HepG2 (cell line): ENCODE results near the gene KANSL1. TPM values are rescaled to one million over a fixed set of nuclear protein-coding genes. Genes with fewer than 3 reads are reported as not detected.

Source experiments
- AKAP8 ChIP-seq: sonication (generic); formaldehyde crosslinking; IDR thresholded peaks from 2 replicates; pipeline ENCODE4 v1.5.1; 2020; ENCODE audit warnings: mild to moderate bottlenecking, missing genetic modification reagents
- CEBPG ChIP-seq: IDR thresholded peaks from 2 replicates; pipeline ENCODE4 v1.6.1; 2016
- FOXM1 ChIP-seq: sonication (generic); formaldehyde crosslinking; IDR thresholded peaks from 2 replicates; pipeline ENCODE4 v1.5.0; 2020; ENCODE audit warnings: missing genetic modification reagents
- HNF4A ChIP-seq: sonication (generic); formaldehyde crosslinking; IDR thresholded peaks from 2 replicates; pipeline ENCODE4 v1.4.0; 2020; ENCODE audit warnings: missing genetic modification reagents
- KDM5A ChIP-seq: fragments of 200-600 bp; sonication (generic); IDR thresholded peaks from 2 replicates; pipeline ENCODE4 v1.7.0; 2018; ENCODE audit warnings: antibody characterized with exemption, mild to moderate bottlenecking, low read length, borderline replicate concordance
- PITX1 ChIP-seq: sonication (generic); formaldehyde crosslinking; IDR thresholded peaks from 2 replicates; pipeline ENCODE4 v1.5.1; 2020; ENCODE audit warnings: mild to moderate bottlenecking, missing genetic modification reagents
- PLRG1 ChIP-seq: fragments of 450-650 bp; conservative IDR thresholded peaks from 2 replicates; pipeline ENCODE4 v1.6.1; 2016
- TFDP2 ChIP-seq: sonication (generic); formaldehyde crosslinking; IDR thresholded peaks from 2 replicates; pipeline ENCODE4 v1.4.0; 2020; ENCODE audit warnings: missing genetic modification reagents
- ZNF564 ChIP-seq: sonication (generic); formaldehyde crosslinking; IDR thresholded peaks from 2 replicates; pipeline ENCODE4 v1.8.1; 2023; ENCODE audit warnings: mild to moderate bottlenecking, missing genetic modification reagents
- polyA plus RNA-seq, 8 experiments: library from polyadenylated mRNA; depleted of rRNA in 3 of 8; stranded (reverse) in 7 of 8; unstranded in 1 of 8; fragments of >200 nt; fragmentation: Illumina TruSeq in 4 of 8; extraction: Trizol in 4 of 8; gene quantifications; 2 replicates each; pipeline versions ENCODE4 v1.2.1 to v1.2.3, GENCODE V29; 2011 to 2016; ENCODE audit warnings: low read depth in 4 of 8, missing spikeins in 1 of 8, mixed read lengths in 1 of 8; ENCODE audit not compliant: insufficient read depth in 1 of 8
- total RNA-seq, 5 experiments: library from RNA; depleted of rRNA; stranded (reverse); fragments of >200 nt; fragmentation: Illumina TruSeq; extraction: Trizol; gene quantifications; 2 replicates each; pipeline ENCODE4 v1.2.3, GENCODE V29; 2016; ENCODE audit warnings: low read depth in 1 of 5
- TF ChIP-seq, protein P1 (sequence below): sonication (generic); formaldehyde crosslinking; IDR thresholded peaks from 2 replicates; pipeline ENCODE4 v1.9.0; 2021; ENCODE audit warnings: missing genetic modification reagents, borderline replicate concordance
- TF ChIP-seq, protein P2 (sequence below): sonication (generic); formaldehyde crosslinking; IDR thresholded peaks from 2 replicates; pipeline ENCODE4 v1.4.0; 2020; ENCODE audit warnings: missing genetic modification reagents
- TF ChIP-seq, protein P3 (sequence below): fragments of 450-650 bp; IDR thresholded peaks from 2 replicates; pipeline ENCODE4 v1.6.1; 2016
- TF ChIP-seq, protein P4 (sequence below): sonication (generic); formaldehyde crosslinking; IDR thresholded peaks from 2 replicates; pipeline ENCODE4 v1.5.1; 2020; ENCODE audit warnings: missing genetic modification reagents, mild to moderate bottlenecking, borderline replicate concordance
- TF ChIP-seq, protein P5 (sequence below): sonication (generic); formaldehyde crosslinking; IDR thresholded peaks from 2 replicates; pipeline ENCODE4 v1.4.0; 2020; ENCODE audit warnings: low read depth, missing genetic modification reagents

The KANSL1 gene
- total and polyA plus RNA-seq, 2 of the 13 experiments (the other 11 are each of a cell fraction or from before 2014, with no cell fraction given): 24.0 to 59.6 TPM

DNA sequence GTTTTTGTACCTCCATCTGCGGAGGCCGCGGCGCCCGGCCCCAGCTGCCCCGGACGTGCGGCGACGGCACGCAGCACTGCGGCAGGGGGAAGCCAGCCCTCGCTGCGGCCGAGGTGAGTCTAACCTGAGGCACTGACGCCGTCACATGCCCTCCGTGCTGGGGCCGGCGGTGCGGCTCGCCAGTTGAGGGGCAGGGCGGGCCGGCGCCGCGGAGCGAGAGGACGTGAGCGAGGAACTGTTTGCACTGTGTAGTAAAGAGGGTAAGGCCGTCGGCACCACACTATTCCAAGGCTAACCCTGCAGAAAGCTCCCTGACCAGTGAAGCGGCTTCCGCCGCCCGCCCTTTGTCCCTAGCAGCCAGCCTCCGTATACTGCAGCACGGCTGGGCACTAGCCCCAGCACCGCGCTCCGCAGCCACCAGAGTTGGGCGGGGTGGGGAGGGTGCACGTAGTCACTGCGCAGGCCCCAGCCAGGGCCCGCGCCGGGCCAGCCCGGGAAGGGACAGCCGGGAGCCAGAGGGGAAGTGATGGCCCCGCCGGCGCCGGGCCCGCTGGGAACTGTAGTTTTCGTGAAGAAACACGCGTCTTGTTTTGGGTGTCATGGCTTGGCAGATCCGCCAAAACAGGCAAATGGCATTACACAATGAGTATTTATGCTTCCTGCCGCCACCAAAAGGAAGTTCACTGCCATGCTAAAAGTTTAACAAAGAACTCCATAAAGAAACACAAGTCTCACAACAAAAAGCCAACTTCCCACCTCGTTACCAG lies 580 bp upstream of the KANSL1 start (continued):
- TF ChIP-seq TFDP2 (CRISPR knock-in tag) (peak; percentile 86), CEBPG (CRISPR knock-in tag) (peak; percentile 71), ZNF564 (CRISPR knock-in tag) (peak; percentile 85), AKAP8 (CRISPR knock-in tag) (peak; percentile 44; the same call in 1 of the 2 replicates), HNF4A (CRISPR knock-in tag) (0 out of 2 replicates have a peak, but pooled peaks have one; percentile 15), FOXM1 (CRISPR knock-in tag) (no peak), PITX1 (CRISPR knock-in tag) (peak; percentile 77; the same call in 1 of the 2 replicates), PLRG1 (no peak), KDM5A (no peak; the same call in 1 of the 2 replicates)
- TF ChIP-seq, protein P1, sequence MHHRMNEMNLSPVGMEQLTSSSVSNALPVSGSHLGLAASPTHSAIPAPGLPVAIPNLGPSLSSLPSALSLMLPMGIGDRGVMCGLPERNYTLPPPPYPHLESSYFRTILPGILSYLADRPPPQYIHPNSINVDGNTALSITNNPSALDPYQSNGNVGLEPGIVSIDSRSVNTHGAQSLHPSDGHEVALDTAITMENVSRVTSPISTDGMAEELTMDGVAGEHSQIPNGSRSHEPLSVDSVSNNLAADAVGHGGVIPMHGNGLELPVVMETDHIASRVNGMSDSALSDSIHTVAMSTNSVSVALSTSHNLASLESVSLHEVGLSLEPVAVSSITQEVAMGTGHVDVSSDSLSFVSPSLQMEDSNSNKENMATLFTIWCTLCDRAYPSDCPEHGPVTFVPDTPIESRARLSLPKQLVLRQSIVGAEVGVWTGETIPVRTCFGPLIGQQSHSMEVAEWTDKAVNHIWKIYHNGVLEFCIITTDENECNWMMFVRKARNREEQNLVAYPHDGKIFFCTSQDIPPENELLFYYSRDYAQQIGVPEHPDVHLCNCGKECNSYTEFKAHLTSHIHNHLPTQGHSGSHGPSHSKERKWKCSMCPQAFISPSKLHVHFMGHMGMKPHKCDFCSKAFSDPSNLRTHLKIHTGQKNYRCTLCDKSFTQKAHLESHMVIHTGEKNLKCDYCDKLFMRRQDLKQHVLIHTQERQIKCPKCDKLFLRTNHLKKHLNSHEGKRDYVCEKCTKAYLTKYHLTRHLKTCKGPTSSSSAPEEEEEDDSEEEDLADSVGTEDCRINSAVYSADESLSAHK (CRISPR knock-in tag): no peak
- TF ChIP-seq, protein P2, sequence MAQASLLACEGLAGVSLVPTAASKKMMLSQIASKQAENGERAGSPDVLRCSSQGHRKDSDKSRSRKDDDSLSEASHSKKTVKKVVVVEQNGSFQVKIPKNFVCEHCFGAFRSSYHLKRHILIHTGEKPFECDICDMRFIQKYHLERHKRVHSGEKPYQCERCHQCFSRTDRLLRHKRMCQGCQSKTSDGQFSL (CRISPR knock-in tag): no peak
- TF ChIP-seq, protein P3, sequence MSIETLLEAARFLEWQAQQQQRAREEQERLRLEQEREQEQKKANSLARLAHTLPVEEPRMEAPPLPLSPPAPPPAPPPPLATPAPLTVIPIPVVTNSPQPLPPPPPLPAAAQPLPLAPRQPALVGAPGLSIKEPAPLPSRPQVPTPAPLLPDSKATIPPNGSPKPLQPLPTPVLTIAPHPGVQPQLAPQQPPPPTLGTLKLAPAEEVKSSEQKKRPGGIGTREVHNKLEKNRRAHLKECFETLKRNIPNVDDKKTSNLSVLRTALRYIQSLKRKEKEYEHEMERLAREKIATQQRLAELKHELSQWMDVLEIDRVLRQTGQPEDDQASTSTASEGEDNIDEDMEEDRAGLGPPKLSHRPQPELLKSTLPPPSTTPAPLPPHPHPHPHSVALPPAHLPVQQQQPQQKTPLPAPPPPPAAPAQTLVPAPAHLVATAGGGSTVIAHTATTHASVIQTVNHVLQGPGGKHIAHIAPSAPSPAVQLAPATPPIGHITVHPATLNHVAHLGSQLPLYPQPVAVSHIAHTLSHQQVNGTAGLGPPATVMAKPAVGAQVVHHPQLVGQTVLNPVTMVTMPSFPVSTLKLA: peak; percentile 68
- TF ChIP-seq, protein P4, sequence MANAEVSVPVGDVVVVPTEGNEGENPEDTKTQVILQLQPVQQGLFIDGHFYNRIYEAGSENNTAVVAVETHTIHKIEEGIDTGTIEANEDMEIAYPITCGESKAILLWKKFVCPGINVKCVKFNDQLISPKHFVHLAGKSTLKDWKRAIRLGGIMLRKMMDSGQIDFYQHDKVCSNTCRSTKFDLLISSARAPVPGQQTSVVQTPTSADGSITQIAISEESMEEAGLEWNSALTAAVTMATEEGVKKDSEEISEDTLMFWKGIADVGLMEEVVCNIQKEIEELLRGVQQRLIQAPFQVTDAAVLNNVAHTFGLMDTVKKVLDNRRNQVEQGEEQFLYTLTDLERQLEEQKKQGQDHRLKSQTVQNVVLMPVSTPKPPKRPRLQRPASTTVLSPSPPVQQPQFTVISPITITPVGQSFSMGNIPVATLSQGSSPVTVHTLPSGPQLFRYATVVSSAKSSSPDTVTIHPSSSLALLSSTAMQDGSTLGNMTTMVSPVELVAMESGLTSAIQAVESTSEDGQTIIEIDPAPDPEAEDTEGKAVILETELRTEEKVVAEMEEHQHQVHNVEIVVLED (CRISPR knock-in tag): peak; percentile 80; the same call in 1 of the 2 replicates
- TF ChIP-seq, protein P5, sequence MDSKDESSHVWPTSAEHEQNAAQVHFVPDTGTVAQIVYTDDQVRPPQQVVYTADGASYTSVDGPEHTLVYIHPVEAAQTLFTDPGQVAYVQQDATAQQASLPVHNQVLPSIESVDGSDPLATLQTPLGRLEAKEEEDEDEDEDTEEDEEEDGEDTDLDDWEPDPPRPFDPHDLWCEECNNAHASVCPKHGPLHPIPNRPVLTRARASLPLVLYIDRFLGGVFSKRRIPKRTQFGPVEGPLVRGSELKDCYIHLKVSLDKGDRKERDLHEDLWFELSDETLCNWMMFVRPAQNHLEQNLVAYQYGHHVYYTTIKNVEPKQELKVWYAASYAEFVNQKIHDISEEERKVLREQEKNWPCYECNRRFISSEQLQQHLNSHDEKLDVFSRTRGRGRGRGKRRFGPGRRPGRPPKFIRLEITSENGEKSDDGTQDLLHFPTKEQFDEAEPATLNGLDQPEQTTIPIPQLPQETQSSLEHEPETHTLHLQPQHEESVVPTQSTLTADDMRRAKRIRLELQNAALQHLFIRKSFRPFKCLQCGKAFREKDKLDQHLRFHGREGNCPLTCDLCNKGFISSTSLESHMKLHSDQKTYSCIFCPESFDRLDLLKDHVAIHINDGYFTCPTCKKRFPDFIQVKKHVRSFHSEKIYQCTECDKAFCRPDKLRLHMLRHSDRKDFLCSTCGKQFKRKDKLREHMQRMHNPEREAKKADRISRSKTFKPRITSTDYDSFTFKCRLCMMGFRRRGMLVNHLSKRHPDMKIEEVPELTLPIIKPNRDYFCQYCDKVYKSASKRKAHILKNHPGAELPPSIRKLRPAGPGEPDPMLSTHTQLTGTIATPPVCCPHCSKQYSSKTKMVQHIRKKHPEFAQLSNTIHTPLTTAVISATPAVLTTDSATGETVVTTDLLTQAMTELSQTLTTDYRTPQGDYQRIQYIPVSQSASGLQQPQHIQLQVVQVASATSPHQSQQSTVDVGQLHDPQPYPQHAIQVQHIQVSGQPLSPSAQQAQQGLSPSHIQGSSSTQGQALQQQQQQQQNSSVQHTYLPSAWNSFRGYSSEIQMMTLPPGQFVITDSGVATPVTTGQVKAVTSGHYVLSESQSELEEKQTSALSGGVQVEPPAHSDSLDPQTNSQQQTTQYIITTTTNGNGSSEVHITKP (CRISPR knock-in tag): 0 out of 2 replicates have a peak, but pooled peaks have one; percentile 47
